NCI-H748 (cell line): Measurements from ENCODE around the gene CDKN3.
A peak's percentile ranks its signal among the peaks of the same experiment; 100 is the strongest.
"Not testable (repeated sequence)": the region's sequence is repeated elsewhere in the genome, so short reads cannot be mapped to it uniquely, and the experiment has no call there.

ENCODE experiments used
- DNase-seq: peaks from one replicate; lab custom pipeline; 2025; ENCODE audit not compliant: unreplicated experiment; lab: John Stamatoyannopoulos, UW

CDKN3 gene

DNA sequence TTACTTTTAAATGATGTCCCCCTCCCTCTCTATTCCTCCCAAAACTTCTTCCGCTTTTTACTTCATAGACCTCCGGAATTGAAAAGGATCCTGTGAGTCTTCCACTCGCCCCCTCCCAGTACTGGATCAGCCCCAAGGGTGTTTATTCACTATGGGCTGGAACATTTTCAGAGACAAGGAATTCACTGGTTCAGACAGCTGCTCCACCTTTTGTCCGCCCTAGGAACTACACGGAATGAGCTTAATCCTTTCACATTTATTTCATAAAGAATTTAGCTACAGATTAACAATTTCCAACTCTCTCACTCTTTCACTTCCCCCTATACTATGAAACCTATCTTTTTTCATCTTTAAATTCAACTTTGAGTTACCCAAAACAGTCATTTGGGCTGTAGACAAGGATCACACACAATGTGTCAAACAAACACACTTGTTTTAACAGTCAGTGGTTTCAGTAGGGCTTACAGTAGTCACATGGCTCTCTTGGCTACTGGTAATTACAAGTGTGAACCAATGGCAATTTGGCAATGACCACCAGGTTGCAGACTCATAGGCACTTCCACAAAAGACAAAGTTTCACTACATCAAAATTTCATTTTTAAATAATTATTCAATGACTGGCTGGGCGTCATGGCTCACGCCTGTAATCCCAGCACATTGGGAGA lies 23.8 kb downstream of the CDKN3 start:
- peak; percentile 20 for DNase-seq

DNA sequence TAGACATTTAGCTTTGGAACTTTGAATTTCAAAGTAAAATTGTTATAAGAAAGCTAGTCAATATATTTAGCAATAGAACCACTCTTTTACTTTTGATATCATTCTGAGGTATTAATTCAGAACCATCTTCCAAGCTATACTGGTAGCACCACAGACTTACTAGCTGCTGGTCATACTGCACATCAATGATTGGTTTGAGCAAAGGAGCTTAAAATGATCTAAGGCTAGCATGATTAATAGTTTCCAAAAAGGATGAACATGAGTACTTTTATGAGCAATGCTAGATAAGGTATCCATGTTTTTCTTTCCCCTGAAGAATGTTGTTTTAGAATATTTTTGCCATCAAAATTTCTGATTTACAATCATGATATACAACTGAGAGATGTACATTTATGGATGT lies 27.2 kb downstream of the CDKN3 start:
- no peak for DNase-seq

DNA sequence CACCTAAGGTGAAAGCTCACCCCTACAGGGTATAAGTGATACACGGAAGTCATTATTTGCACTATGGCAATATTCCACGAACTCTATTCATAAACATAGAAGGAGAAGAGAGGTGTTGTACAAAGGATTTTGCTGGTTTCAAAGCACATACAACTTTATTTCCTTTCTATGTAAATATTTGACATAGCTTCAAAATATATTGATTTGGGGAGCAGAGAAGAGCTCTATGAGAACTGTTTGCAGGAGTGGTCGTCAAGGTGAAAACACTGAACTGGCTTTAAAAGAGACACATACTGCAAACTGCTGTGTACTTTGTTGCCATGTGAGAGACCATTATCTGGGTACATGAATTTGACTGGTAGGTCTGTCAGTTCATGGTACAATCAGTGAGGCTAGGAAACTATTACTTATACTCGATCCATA lies 27.7 kb downstream of the CDKN3 start:
- DNase-seq = peak; percentile 80

DNA sequence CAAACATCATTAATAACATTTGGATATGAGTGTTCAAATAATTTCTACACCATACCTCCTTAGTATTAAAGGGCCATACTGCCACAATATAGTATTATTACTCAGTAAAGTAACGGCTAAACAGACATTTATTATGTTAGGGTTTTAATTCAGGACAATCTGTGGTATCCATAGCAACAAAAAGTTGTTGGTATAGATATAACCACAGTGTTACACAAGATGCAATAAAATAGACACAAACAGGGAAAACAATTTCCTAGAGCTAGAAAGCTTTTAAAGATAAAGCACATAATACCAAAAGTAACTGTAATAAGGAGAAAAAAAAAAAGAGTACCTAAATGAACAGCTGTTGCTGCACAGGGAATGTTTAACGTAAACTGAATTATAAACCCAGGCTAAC lies 28.3 kb downstream of the CDKN3 start:
- DNase-seq = no peak

DNA sequence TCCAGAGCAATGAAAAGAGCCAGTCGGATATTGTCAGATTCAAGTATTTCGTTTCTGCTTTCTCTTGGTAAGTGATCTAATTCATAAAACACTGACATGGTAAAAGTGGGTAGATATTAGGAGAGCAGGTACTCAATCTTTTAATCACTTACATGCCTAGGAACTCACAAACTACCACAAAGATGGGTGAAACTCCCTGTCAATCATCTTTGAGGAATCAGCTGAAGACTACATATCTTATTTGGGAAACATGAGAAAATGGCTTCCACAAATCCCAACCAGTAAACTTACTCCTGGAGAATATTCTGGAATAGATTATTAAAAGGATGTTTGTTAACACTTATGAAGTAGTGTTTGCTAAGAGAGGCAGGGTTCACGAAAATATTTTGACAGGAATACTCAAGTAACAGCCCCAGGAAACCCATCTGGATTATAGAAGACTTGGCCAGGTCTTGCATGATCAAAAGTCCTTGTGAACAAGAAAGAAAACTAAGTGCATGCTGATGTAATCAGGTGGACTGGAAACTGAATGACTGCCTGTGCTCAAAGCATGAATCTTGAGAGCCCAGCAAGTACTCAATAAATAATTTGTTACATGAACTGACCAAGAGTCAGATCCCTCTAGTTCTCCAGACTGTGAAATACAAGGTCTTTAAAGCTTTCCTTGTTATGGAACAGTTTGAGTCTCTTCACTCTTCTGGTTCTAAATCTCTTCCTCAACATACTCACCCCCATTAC lies 28.9 kb downstream of the CDKN3 start:
- DNase-seq = no peak

DNA sequence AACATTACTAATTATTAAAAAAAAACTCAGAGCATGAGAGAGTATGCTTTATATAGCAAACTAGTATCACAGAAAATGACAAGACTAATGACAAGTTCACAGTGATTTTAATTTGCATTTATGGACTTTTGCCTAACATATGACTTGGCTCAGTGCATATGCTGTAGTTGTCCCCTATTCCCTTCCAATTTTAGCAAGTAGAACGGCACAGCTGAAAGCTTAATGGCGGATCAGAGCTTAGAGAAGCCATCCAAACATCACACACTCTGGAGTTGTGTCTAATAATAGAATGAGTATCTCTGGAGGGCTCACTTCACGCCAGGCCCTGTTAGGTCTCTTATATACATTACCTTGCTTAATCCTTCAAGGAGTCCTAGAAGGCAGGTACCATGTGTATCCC lies 31.1 kb downstream of the CDKN3 start:
- no peak for DNase-seq

DNA sequence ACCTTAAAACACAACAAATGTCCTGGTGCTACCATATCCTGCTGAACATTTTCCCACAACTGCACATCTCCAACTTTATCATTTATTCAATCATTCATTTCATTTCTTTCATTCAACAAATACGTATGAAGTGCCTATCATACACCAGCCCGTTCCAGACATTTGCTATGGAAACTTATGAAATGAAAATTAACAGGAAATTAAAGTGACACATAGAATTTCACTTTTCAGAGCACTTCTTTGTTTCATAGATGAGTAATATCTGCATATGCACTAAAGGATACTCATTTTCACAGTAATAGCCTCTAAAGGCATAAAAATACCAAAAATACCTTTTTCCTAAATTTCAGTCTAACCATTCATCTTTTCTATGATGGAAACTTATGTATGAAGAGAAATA lies 31.7 kb downstream of the CDKN3 start:
- no peak for DNase-seq

DNA sequence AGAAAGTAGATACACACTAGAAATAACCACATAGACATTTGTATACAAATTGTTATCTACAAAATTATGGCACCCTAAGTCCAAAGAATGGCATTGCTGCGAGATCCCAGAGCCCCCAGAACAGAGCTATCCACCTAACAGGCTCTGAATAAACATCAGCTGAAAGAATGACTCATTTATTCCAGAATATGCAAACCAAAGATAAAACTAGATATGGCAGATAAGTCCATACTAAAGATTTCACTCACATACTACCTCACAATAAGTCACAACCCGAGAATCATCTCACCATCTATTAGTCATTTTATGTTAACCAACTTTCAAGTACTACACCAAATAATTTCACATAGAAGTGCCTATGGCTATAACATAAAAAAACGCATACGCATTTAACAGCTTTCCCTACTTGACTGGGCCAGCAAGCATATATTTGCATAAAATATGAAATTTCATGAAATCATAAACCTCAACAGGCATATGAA lies 38.7 kb downstream of the CDKN3 start:
- DNase-seq = no peak

DNA sequence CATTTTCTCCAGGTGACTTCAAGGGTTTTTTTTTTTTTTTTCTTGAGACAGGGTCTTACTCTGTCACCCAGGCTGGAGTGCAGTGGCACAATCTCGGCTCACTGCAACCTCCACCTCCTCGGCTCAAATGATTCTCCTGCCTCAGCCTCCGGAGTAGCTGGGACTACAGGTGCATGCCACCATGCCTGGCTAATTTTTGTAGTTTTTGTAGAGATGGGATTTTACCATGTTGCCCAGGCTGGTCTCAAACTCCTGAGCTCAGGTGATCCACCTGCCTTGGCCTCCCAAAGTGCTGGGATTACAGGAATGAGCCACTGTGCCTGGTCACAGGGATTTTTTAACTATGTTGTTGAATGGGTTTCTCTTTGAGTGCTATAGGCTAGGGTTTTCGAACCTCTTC lies 41.1 kb downstream of the CDKN3 start:
- not testable (repeated sequence) for DNase-seq

DNA sequence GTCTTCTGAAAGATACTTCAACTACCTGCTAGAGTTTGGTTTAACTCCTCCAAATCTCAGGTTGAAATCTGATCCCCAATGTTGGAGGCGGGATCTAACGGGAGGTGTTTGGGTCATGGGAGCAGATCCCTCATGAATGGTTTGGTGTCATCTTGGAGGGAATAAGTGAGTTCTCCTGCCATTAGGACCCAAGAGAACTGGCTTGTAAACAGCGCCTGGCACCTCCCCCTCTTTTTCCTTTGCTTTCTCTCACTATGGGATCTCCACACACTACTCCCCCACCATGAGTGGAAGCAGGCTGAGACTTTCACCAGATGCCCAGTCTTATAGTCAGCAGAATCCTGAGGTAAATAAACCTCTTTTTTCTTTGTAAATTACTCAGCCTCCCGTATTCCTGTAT lies 41.9 kb downstream of the CDKN3 start:
- DNase-seq = peak; percentile 5

DNA sequence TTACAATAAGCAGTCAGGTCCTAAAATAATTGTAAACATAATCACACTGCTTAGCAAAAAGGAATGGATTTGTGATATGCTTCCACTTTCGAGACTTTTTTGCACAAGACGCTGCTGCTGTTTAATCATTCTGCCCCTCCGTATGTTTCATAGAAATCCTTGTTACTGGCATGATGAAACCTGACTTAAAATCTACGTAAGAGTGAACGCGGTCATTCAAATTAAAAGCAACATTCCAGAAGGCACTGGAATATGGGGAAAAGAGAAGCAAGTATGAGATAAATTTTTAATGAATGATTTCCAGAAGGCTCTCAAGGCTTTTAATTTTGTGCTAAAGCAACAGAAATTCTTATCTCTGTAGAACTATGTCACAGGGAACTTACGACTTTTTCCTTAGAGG lies 43.2 kb downstream of the CDKN3 start:
- no peak for DNase-seq

DNA sequence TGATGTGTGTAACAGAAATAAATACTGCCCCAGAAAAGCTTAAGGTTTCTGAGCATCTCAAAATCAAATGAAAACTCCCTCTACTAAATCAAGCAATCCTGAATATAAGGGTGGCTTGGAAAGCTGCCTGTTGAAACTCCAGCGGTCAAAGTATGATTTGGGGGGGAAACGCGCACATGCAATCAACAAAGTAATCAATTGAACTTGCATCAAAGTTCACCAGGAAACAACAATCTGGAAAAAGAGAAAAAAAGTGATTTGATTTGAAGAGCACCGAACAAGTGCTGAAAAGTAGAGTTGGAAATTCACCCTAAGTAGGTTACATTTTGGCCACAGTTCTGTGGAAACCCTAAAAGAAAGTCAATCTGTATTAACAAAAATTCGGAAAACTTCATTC lies 43.7 kb downstream of the CDKN3 start:
- DNase-seq = peak; percentile 33

DNA sequence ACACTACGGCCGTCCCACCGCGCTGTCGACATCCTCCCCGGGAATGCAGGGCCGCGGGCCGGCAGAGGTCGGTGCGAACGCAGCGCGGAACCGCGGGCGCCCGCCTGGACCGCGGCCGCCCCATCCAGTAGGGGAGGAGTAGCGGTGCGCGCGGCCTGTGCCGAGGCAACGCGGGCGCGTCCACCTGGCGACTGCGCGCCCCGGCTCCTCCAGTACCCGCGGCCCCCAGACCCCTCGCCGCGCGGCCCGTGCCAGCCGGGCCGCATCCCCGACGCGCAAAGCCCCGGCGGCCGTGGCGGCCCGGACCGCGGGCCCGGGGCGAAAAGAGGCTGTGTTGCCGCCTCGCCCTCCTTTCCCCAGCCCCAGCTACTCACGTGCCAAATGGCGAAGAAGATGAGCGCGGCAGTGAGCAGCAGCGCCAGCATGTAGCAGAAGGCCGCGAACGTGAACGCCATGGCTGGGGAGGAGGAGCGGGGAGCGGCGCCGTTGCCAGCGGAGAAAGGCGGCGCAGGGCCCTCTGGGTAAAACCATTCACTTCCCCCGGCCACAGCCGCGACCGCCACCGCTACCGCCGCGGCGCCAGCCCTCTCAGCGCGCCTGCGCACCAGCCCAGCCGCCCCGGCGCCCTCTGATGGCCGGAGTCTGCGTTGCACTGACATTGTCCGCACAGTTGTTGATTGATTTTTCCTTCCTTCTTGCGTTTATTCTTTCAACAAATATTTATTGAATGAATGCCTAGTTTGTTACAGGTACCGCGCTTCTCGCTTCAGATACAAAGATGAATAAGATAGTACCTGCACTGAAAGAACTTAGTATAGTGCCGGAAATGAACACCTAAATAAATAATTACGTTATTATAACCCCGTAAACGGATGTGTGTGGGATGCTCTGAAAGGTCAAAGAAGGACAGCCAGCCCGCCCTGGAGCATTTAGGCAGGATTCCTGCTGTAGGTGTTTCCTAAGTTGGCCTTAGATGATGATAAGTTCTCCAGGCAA lies 44.4 kb downstream of the CDKN3 start, which contains the start of gene CNIH1:
Gene CNIH1, minus strand, starts transcription at position 502 of the 996 bp plus-strand sequence. Its CDS starts 47 bp downstream, at position 455.
- DNase-seq = peak; percentile 94

DNA sequence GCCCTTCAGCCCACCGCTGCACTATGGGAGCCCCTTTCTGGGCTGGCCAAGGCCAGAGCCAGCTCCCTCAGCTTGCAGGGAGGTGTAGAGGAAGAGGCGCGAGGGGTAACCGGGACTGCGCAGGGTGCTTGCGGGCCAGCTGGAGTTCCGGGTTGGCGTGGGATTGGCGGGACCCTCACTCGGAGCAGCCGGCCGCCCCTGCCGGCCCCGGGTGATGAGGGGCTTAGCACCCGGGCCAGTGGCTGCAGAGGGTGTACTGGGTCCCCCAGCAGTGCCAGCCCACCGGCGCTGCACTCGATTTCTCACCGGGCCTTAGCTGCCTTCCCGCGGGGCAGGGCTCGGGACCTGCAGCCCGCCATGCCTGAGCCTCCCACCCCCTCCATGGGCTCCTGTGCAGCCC lies 46.2 kb downstream of the CDKN3 start:
- not testable (repeated sequence) for DNase-seq

DNA sequence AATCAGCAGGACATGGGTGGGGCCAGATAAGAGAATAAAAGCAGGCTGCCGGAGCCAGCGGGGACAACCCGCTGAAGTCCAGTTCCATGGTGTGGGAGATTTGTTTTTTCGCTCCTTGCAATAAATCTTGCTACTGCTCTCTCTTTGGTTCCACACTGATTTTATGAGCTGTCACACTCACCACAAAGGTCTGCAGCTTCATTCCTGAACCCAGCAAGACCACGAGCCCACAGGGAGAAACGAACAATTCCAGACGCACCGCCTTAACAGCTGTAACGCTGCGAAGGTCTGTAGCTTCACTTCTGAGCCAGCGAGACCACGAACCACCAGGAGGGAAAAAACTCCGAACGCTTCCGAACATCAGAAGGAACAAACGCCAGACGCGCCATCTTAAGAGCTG lies 47.2 kb downstream of the CDKN3 start:
- no peak for DNase-seq

DNA sequence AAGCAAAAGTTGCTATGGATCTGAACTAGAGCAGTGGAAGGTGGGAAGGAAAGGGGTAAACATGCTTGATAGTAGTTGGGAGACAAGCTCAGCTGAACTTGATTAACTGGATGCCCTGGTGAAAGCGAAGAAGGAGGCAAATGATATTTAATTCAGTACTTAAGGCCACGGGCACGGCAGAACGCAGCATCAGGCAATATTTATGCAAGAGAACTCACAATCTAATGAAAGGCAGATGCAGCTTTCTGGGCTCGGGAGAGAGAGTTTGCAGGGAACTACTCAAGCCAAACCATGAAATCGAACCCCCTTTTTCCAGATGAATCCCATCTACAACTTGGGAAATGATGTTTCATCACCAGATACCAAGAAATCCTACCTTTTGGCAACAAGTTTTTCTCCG lies 47.9 kb downstream of the CDKN3 start:
- no peak for DNase-seq

DNA sequence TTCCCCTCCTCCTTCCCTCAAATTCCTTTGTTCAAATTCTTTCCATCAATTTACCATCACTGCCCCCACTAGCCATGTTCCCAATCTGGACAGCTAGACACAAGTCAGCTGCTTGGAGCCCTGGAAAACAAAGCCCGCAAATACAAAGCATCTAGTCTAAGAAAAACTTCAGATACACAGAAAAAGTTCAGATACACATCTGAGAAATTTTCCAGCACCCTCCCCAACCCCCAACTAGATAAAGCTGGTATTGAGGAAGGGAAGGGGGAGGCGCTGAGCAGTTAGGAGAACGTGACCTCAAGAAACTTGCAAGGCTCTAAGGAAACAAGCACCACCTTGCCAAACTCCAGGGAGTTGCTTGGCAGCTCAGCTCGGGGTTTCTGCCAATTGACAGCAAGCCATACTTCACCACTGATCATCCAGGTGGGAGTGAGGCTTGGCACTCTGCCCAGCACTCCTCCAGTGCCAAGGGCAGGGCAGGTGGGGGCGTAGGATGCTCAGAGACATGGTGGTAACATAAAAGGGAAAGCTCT lies 49.4 kb downstream of the CDKN3 start:
- DNase-seq = peak; percentile 76

DNA sequence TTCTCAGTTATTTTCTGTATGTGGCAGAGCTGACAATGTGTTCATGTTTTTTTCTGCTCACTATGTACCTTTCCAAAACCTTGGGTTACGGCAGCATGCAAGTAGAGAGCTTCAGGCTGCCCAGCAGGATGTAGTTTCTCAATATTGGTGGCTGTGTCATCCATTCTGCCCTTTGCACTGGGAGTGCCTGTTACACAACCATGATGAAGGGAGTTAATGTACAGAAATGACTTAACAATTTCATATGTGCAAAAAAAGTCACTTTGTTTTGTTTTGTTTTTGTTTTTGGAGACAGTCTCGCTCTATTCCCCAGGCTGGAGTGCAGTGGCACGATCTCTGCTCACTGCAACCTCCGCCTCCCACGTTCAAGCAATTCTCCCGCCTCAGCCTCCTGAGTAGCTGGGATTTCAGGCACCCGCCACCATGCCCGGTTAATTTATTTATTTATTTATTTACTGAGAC lies 50.5 kb downstream of the CDKN3 start:
- DNase-seq = no peak

DNA sequence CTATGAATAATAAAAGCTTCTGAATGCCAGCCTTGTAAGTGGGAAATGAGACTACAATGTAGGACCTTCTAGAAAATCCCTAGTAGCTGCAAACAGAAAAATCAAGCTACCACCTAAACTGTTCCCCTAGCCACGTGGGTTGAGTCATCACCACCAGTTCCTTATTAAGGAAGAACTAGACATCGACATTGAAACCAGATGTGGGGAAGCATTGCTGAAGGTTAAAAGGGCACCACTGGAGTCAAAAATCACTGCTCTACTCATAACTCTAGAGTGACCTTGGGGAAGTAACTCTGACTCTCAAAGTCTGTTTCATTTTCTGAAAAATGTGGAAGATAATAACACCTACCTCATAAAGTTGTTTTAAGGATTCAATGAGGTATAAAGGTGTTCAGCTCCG lies 53.7 kb downstream of the CDKN3 start:
- no peak for DNase-seq

DNA sequence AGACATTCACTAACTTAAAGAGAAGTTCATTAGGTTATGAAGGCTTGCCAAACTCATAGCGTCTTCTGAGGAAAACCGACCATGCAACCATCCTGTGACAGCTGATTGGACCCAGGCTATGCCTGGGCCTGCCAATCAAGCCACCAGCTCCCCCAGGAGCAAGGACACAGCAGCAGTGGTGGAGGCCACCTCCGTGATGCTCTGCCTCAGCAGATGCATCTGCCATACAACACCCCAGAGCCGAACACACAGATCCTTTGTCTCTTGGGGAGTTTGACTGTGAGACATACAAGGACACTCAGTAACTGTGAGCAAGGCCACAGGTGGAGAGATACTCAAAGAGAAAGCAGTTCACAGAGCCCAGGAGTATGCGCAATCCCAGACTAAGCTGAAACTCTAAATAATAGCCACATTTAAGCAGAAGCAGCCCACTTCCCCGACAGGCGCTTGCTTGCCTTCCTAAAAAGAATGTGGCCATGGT lies 54.4 kb downstream of the CDKN3 start:
- DNase-seq = no peak

DNA sequence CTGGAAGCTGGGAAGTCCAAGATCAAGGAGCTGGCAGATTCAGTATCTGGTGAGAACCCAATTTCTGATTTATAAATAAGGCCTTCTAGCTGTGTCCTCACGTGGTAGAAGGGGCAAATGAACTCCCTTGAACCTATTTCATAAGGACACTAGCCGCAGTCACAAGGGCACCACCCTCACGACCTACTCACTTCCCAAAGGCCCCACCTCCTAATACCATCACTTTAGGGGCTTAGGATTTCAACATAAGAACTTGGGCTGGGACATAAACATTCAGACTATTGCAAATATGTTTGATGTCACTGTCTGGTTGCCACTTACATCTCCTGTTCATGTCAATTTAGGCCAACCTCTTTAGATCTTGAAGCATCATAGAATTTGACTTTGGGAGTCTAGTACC lies 55.2 kb downstream of the CDKN3 start:
- DNase-seq = no peak
